SK-N-SH (cell line): ENCODE measurements around the gene ASAP2. TPM values are rescaled to one million over a fixed set of nuclear protein-coding genes. Genes with fewer than 3 reads are reported as not detected.

Source experiments
- CTCF ChIA-PET: fragments of 300-600, 350-600 bp; formaldehyde crosslinking; extraction: SDS; loops from one replicate; lab custom pipeline; 2021; lab: Yijun Ruan, JAX
- POLR2A ChIA-PET: fragments of 350-600 bp; sonication (Branson Sonifier 250); formaldehyde crosslinking; extraction: SDS; loops from one replicate; lab custom pipeline; 2020; ENCODE audit warnings: antibody characterized with exemption, inconsistent platforms; lab: Yijun Ruan, JAX
- DNase-seq: peaks from one replicate; pipeline ENCODE4 v3.0.0; 2012
- H2AFZ ChIP-seq: fragments of 200-600 bp; sonication (generic); 2 replicates; pipeline ENCODE4 v1.8.1; 2016; ENCODE audit warnings: antibody characterized with exemption, mild to moderate bottlenecking, low read depth
- H3F3A ChIP-seq: fragments of 200-600 bp; sonication (generic); replicated peaks from 2 replicates; pipeline ENCODE3; 2016; ENCODE audit warnings: antibody characterized with exemption, mild to moderate bottlenecking; ENCODE audit not compliant: insufficient read depth
- H3K27ac ChIP-seq, 2 experiments: fragments of 200-500 bp in 1 of 2; fragments of 200-600 bp in 1 of 2; sonication (Bioruptor generic) in 1 of 2; sonication (generic), shearing (Covaris generic) in 1 of 2; 2 replicates each; pipeline versions ENCODE4 v1.5.1 to v1.6.1; 2014 to 2016; ENCODE audit warnings: low read depth in 2 of 2, inconsistent platforms in 1 of 2, low read length in 1 of 2, mild to moderate bottlenecking in 1 of 2, mixed read lengths in 1 of 2
- H3K27me3 ChIP-seq: fragments of 200-600 bp; sonication (generic), shearing (Covaris generic); 2 replicates; pipeline ENCODE4 v1.6.1; 2016; ENCODE audit warnings: mixed run types; ENCODE audit not compliant: insufficient read depth
- H3K36me3 ChIP-seq, 2 experiments: fragments of 200-500 bp in 1 of 2; fragments of 200-600 bp in 1 of 2; sonication (Bioruptor generic) in 1 of 2; sonication (generic) in 1 of 2; replicated peaks in 1 of 2; 2 replicates each; pipeline versions ENCODE3 to v1.5.1; 2014 to 2016; ENCODE audit warnings: low read length in 1 of 2, mild to moderate bottlenecking in 1 of 2; ENCODE audit not compliant: insufficient read depth in 2 of 2, control insufficient read depth in 1 of 2
- H3K4me1 ChIP-seq, 2 experiments: fragments of 200-500 bp in 1 of 2; fragments of 200-600 bp in 1 of 2; sonication (Bioruptor generic) in 1 of 2; sonication (generic), shearing (Covaris generic) in 1 of 2; 2 replicates each; pipeline versions ENCODE4 v1.5.1 to v1.6.1; 2014 to 2016; ENCODE audit warnings: low read depth in 1 of 2, low read length in 1 of 2, mixed run types in 1 of 2; ENCODE audit not compliant: insufficient read depth in 2 of 2, control insufficient read depth in 1 of 2
- H3K4me2 ChIP-seq: fragments of 200-600 bp; sonication (generic), shearing (Covaris generic); 2 replicates; pipeline ENCODE4 v1.6.1; 2017; ENCODE audit warnings: mixed run types
- H3K4me3 ChIP-seq, 2 experiments: fragments of 200-500 bp in 1 of 2; fragments of 200-600 bp in 1 of 2; sonication (Bioruptor generic) in 1 of 2; sonication (generic), shearing (Covaris generic) in 1 of 2; 2 replicates each; pipeline versions ENCODE4 v1.5.1 to v1.8.1; 2014 to 2016; ENCODE audit warnings: low read depth in 2 of 2, inconsistent platforms in 1 of 2, low read length in 1 of 2, mild to moderate bottlenecking in 1 of 2, mixed read lengths in 1 of 2, moderate library complexity in 1 of 2
- H3K79me2 ChIP-seq: fragments of 200-600 bp; sonication (generic); 2 replicates; pipeline ENCODE4 v1.8.1; 2017; ENCODE audit warnings: mild to moderate bottlenecking; ENCODE audit not compliant: insufficient read depth
- H3K9ac ChIP-seq: fragments of 200-600 bp; sonication (generic); 2 replicates; pipeline ENCODE4 v1.6.1; 2017; ENCODE audit warnings: mixed run types
- H3K9me2 ChIP-seq: fragments of 200-600 bp; sonication (generic); 2 replicates; pipeline ENCODE4 v1.6.1; 2017; ENCODE audit warnings: mixed run types
- H3K9me3 ChIP-seq: fragments of 200-600 bp; sonication (generic); 2 replicates; pipeline ENCODE4 v1.6.1; 2017; ENCODE audit warnings: mixed run types, mild to moderate bottlenecking, moderate library complexity
- H4K20me1 ChIP-seq: fragments of 200-600 bp; sonication (generic); 2 replicates; pipeline ENCODE4 v1.6.1; 2017; ENCODE audit warnings: mild to moderate bottlenecking, mixed run types; ENCODE audit not compliant: insufficient read depth
- CHD2 ChIP-seq: fragments of 150-350 bp; IDR thresholded peaks from 2 replicates; pipeline ENCODE4 v1.6.1; 2018; ENCODE audit warnings: low read length; ENCODE audit not compliant: partially characterized antibody
- ELF1 ChIP-seq: IDR thresholded peaks from 2 replicates; pipeline ENCODE4 v1.4.0; 2012
- EP300 ChIP-seq, 2 experiments: IDR thresholded peaks; 2 replicates each; pipeline versions ENCODE4 v1.4.0 to v1.6.1; 2012; ENCODE audit warnings: borderline replicate concordance in 1 of 2, low read depth in 1 of 2, low read length in 1 of 2
- FOXJ3 ChIP-seq: sonication (generic); formaldehyde crosslinking; IDR thresholded peaks from 2 replicates; pipeline ENCODE4 v1.5.1; 2020; ENCODE audit warnings: mild to moderate bottlenecking, missing genetic modification reagents
- GATA2 ChIP-seq: sonication (generic); formaldehyde crosslinking; IDR thresholded peaks from 2 replicates; pipeline ENCODE4 v1.5.0; 2020; ENCODE audit warnings: mild to moderate bottlenecking, missing genetic modification reagents
- MAX ChIP-seq: IDR thresholded peaks from 2 replicates; pipeline ENCODE4 v1.4.0; 2012; ENCODE audit warnings: low read depth
- NFIC ChIP-seq: IDR thresholded peaks from 2 replicates; pipeline ENCODE4 v1.4.0; 2012; ENCODE audit warnings: borderline replicate concordance
- POLR2AphosphoS5 ChIP-seq: IDR thresholded peaks from 2 replicates; pipeline ENCODE4 v1.6.1; 2012; ENCODE audit warnings: low read depth, low read length
- RAD21 ChIP-seq: IDR thresholded peaks from 2 replicates; pipeline ENCODE4 v1.6.1; 2012; ENCODE audit warnings: mild to moderate bottlenecking, low read length
- RCOR1 ChIP-seq: fragments of 150-350 bp; IDR thresholded peaks from 2 replicates; pipeline ENCODE4 v1.6.1; 2017; ENCODE audit warnings: antibody characterized with exemption, low read length
- RFX5 ChIP-seq: IDR thresholded peaks from 2 replicates; pipeline ENCODE4 v1.6.1; 2012; ENCODE audit warnings: mild to moderate bottlenecking, improper control_type of control experiment, low read length
- RXRA ChIP-seq: IDR thresholded peaks from 2 replicates; pipeline ENCODE4 v1.4.0; 2012; ENCODE audit warnings: low read depth, mild to moderate bottlenecking, borderline replicate concordance
- SIN3A ChIP-seq: IDR thresholded peaks from 2 replicates; pipeline ENCODE4 v1.6.1; 2012; ENCODE audit warnings: low read depth, mild to moderate bottlenecking, low read length, moderate library complexity, borderline replicate concordance
- TAF1 ChIP-seq: IDR thresholded peaks from 2 replicates; pipeline ENCODE4 v1.6.1; 2012; ENCODE audit warnings: low read depth, mild to moderate bottlenecking, low read length, moderate library complexity, borderline replicate concordance
- TCF12 ChIP-seq: IDR thresholded peaks from 2 replicates; pipeline ENCODE4 v1.4.0; 2012
- USF2 ChIP-seq: fragments of 150-350 bp; IDR thresholded peaks from 2 replicates; pipeline ENCODE4 v1.6.1; 2017; ENCODE audit warnings: antibody characterized with exemption, low read length, low read depth, borderline replicate concordance
- YY1 ChIP-seq: IDR thresholded peaks from 2 replicates; pipeline ENCODE4 v1.4.0; 2012; ENCODE audit warnings: low read depth, mild to moderate bottlenecking
- WGBS: methylation state at CpG from one replicate; pipeline ENCODE4 v1.1.6; 2017; ENCODE audit warnings: low lambda C conversion rate; 5-methylcytosine and 5-hydroxymethylcytosine counted together
- polyA plus RNA-seq, 3 experiments: library from polyadenylated mRNA; depleted of rRNA; stranded (reverse); fragments of >200 nt; gene quantifications; 2 replicates each; pipeline ENCODE4 v1.2.3, GENCODE V29; 2012
- TF ChIP-seq, protein P1 (sequence below): fragments of 200-600 bp; sonication (generic); IDR thresholded peaks from 2 replicates; pipeline ENCODE4 v1.6.1; 2017; ENCODE audit warnings: antibody characterized with exemption, mild to moderate bottlenecking, moderate library complexity
- TF ChIP-seq, protein P2 (sequence below): IDR thresholded peaks from 2 replicates; pipeline ENCODE4; 2012

Gene ASAP2
- polyA plus RNA-seq, 1 of the 3 experiments (the other 2 are of a cell fraction) = 37.9 TPM

GRCh38 chr2:9365498-9366019 is 158.9 kb downstream of the ASAP2 start (continued):
- TF ChIP-seq SIN3A = no peak
- no peak for TF ChIP-seq NFIC

GRCh38 chr2:9366026-9366425 is 159.4 kb downstream of the ASAP2 start:
- POLR2A ChIA-PET = no interaction called here
- Histone ChIP-seq H3K27ac (no peak overlapping the region), H3K79me2 (peaks cover 18% of the 10 kb centered on the region; the same call in 1 of the 2 replicates), H3K4me3 (no peak overlapping the region), H3K9me2 (no peaks in the 10 kb centered on the region), H3F3A (peaks cover under 1% of the 10 kb centered on the region), H4K20me1 (no peaks in the 10 kb centered on the region), H3K36me3 (peaks cover 43 to 60% of the 10 kb centered on the region in 2 experiments), H3K9ac (no peak overlapping the region), H3K4me2 (no peak overlapping the region), H3K27me3 (no peaks in the 10 kb centered on the region), H3K4me1 (peaks cover 0 to 8% of the 10 kb centered on the region in 2 experiments; a peak in 2 of 4 replicates), H3K9me3 (no peaks in the 10 kb centered on the region), H2AFZ (no peak overlapping the region)
- no peak for TF ChIP-seq MAX
- TF ChIP-seq ELF1 = no peak
- TF ChIP-seq FOXJ3 = no peak
- TF ChIP-seq EP300 (IDR thresholded peaks at IDR 0.05; ENCODE audit: borderline replicate concordance in 1 of 2, low read depth in 1 of 2, low read length in 1 of 2) = no peak
- TF ChIP-seq, protein P1, sequence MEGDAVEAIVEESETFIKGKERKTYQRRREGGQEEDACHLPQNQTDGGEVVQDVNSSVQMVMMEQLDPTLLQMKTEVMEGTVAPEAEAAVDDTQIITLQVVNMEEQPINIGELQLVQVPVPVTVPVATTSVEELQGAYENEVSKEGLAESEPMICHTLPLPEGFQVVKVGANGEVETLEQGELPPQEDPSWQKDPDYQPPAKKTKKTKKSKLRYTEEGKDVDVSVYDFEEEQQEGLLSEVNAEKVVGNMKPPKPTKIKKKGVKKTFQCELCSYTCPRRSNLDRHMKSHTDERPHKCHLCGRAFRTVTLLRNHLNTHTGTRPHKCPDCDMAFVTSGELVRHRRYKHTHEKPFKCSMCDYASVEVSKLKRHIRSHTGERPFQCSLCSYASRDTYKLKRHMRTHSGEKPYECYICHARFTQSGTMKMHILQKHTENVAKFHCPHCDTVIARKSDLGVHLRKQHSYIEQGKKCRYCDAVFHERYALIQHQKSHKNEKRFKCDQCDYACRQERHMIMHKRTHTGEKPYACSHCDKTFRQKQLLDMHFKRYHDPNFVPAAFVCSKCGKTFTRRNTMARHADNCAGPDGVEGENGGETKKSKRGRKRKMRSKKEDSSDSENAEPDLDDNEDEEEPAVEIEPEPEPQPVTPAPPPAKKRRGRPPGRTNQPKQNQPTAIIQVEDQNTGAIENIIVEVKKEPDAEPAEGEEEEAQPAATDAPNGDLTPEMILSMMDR = no peak
- no peak for TF ChIP-seq TAF1
- no peak for TF ChIP-seq USF2
- TF ChIP-seq GATA2 (CRISPR knock-in tag) = no peak
- no peak for TF ChIP-seq RCOR1
- no peak for TF ChIP-seq RXRA
- no peak for TF ChIP-seq TCF12
- TF ChIP-seq, protein P2, sequence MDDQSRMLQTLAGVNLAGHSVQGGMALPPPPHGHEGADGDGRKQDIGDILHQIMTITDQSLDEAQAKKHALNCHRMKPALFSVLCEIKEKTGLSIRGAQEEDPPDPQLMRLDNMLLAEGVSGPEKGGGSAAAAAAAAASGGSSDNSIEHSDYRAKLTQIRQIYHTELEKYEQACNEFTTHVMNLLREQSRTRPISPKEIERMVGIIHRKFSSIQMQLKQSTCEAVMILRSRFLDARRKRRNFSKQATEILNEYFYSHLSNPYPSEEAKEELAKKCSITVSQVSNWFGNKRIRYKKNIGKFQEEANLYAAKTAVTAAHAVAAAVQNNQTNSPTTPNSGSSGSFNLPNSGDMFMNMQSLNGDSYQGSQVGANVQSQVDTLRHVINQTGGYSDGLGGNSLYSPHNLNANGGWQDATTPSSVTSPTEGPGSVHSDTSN = no peak
- TF ChIP-seq CHD2 = no peak
- TF ChIP-seq SIN3A = no peak
- TF ChIP-seq YY1 = no peak
- no peak for TF ChIP-seq POLR2AphosphoS5
- TF ChIP-seq RFX5 = no peak
- no peak for TF ChIP-seq RAD21
- DNase-seq = no peak
- CTCF ChIA-PET = interaction anchor here (1.0 to 7.5 kb wide), 4 partner anchors 10 to 227 kb away, joined by 3 to 43 read pairs (median 4); no protein-coding TSS in a partner anchor
- 97% methylated on average over 5 of the region's 6 CpGs for WGBS
